ENCODE measurements around the gene MSRB1. TPM values are rescaled to one million over a fixed set of nuclear protein-coding genes. Genes with fewer than 3 reads are reported as not detected.

The MSRB1 gene
- total RNA-seq, 2 donors from 2014 or later = 20.6 to 23.5 TPM

DNA sequence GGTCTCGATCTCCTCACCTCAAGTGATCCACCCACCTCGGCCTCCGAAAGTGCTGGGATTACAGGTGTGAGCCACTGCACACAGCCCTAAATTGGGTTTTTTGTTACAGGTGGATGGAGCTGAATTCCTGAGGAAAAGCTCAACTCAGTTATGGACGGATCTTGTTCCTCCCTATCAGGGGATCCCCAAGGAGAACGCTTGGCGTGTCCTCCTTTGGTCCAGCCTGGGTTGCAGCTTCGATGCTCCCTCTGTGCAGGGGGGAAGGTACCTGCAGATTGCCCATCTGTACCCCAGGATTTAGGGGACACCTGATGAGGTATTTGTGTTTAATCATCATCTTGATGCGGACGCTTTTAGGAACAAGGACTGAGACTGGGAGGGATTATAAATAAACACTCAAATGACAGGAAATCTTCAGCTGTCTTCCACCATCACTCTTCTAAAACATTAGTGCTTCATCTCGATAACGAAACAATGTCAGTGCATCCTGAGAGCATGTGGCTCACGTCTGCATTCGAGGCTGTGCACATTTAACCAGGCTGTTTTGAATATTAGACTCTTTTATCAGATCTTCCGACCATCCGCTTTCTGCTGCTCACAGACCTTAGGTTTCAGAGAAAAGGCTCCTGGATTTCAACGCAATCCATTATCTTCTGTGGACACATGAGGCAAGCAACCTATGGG is 52.8 kb downstream of the MSRB1 start:
- Histone ChIP-seq H3K4me3 (ENCODE audit: low read length) (no peak overlapping the region), H3K9ac (ENCODE audit: extremely low read depth, low read length, poor library complexity, severe bottlenecking) (no peak overlapping the region), H3K27me3 (ENCODE audit: control insufficient read depth, insufficient read depth, low read length, poor library complexity, severe bottlenecking) (peaks cover 9% of the 10 kb centered on the region), H3K36me3 (ENCODE audit: control insufficient read depth, insufficient read depth, low read length) (no peaks in the 10 kb centered on the region), H3K4me1 (ENCODE audit: control insufficient read depth, insufficient read depth, low read length) (no peaks in the 10 kb centered on the region), H3K9me3 (ENCODE audit: control insufficient read depth, low read length) (no peaks in the 10 kb centered on the region), H3K27ac (ENCODE audit: low read depth, low read length) (no peak overlapping the region)
- 84 to 89% methylated on average over 10 to 16 of the region's 16 CpGs for WGBS, 2 experiments (ENCODE audit: insufficient coverage in 1 of 2, insufficient read length in 1 of 2)
- TF ChIP-seq, protein P1, sequence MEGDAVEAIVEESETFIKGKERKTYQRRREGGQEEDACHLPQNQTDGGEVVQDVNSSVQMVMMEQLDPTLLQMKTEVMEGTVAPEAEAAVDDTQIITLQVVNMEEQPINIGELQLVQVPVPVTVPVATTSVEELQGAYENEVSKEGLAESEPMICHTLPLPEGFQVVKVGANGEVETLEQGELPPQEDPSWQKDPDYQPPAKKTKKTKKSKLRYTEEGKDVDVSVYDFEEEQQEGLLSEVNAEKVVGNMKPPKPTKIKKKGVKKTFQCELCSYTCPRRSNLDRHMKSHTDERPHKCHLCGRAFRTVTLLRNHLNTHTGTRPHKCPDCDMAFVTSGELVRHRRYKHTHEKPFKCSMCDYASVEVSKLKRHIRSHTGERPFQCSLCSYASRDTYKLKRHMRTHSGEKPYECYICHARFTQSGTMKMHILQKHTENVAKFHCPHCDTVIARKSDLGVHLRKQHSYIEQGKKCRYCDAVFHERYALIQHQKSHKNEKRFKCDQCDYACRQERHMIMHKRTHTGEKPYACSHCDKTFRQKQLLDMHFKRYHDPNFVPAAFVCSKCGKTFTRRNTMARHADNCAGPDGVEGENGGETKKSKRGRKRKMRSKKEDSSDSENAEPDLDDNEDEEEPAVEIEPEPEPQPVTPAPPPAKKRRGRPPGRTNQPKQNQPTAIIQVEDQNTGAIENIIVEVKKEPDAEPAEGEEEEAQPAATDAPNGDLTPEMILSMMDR (conservative IDR thresholded peaks at IDR 0.05) = no peak
- Mint-ChIP-seq H3K4me1 (no peaks in the 10 kb centered on the region), H3K4me3 (no peak overlapping the region), H3K27ac (no peak overlapping the region), H3K9me3 (peaks cover 2% of the 10 kb centered on the region), H3K27me3 (ENCODE audit: insufficient read depth) (peaks cover 22% of the 10 kb centered on the region), H3K36me3 (ENCODE audit: low read depth) (no peaks in the 10 kb centered on the region)
- no peak for DNase-seq

Other genes with a start within 250 kb of the MSRB1 start
- 10 to 100 TPM; 76.0 to 84.0 TPM for gene MAPK8IP3, start 237.0 kb downstream of the MSRB1 start, total RNA-seq
- gene NME3, start 171.7 kb downstream of the MSRB1 start, total RNA-seq = 10 to 100 TPM; 70.3 to 73.6 TPM
- 10 to 100 TPM; 34.3 to 64.3 TPM for gene EME2, start 170.4 kb downstream of the MSRB1 start, total RNA-seq
- 100 to 1,000 TPM; 137 to 164 TPM for gene MRPS34, start 170.1 kb downstream of the MSRB1 start, total RNA-seq
- gene SPSB3, start 160.6 kb downstream of the MSRB1 start, total RNA-seq = 10 to 100 TPM; 28.0 to 28.1 TPM
- gene NUBP2, start 160.2 kb downstream of the MSRB1 start, total RNA-seq = 10 to 100 TPM; 61.1 to 61.5 TPM
- gene IGFALS, start 149.5 kb downstream of the MSRB1 start, total RNA-seq = not detected
- gene HAGH, start 116.4 kb downstream of the MSRB1 start, total RNA-seq = 10 to 100 TPM; 47.8 to 52.9 TPM
- gene FAHD1, start 116.0 kb downstream of the MSRB1 start, total RNA-seq = 10 to 100 TPM; 16.6 to 16.9 TPM
- not detected for gene MEIOB, start 71.0 kb downstream of the MSRB1 start, total RNA-seq
- not detected for gene HS3ST6, start 24.8 kb downstream of the MSRB1 start, total RNA-seq
- gene RPL3L, start 11.5 kb upstream of the MSRB1 start, total RNA-seq = not detected
- 100 to 1,000 TPM; 167 to 192 TPM for gene NDUFB10, start 16.3 kb upstream of the MSRB1 start, total RNA-seq
- 1,000 to 10,000 TPM; 3,064 to 3,492 TPM for gene RPS2, start 21.6 kb upstream of the MSRB1 start, total RNA-seq
- gene RNF151, start 23.7 kb upstream of the MSRB1 start, total RNA-seq = under 1 TPM in 1 of 2 donors, not detected in 1; 0.44 TPM
- gene TBL3, start 28.9 kb upstream of the MSRB1 start, total RNA-seq = 10 to 100 TPM; 43.4 to 49.7 TPM
- under 1 TPM in 1 of 2 donors, not detected in 1; 0.42 TPM for gene NOXO1, start 38.3 kb upstream of the MSRB1 start, total RNA-seq
- 10 to 100 TPM; 40.3 to 45.5 TPM for gene GFER, start 41.0 kb upstream of the MSRB1 start, total RNA-seq
- gene SYNGR3, start 46.8 kb upstream of the MSRB1 start, total RNA-seq = 10 to 100 TPM in 1 of 2 donors, 1 to 10 TPM in 1; 7.0 to 11.2 TPM
- gene ZNF598, start 66.6 kb upstream of the MSRB1 start, total RNA-seq = 10 to 100 TPM; 45.6 to 49.5 TPM
- gene NPW, start 76.6 kb upstream of the MSRB1 start, total RNA-seq = 1 to 10 TPM; 1.2 to 1.9 TPM
- 10 to 100 TPM; 20.1 to 25.5 TPM for gene NHERF2, start 83.7 kb upstream of the MSRB1 start, total RNA-seq
- 10 to 100 TPM; 43.2 to 46.1 TPM for gene NTHL1, start 104.6 kb upstream of the MSRB1 start, total RNA-seq
- 100 to 1,000 TPM; 166 to 192 TPM for gene TSC2, start 104.8 kb upstream of the MSRB1 start, total RNA-seq
- gene PKD1, start 192.7 kb upstream of the MSRB1 start, total RNA-seq = 100 to 1,000 TPM; 104 to 110 TPM
- 1 to 10 TPM; 3.2 to 4.9 TPM for gene RAB26, start 205.4 kb upstream of the MSRB1 start, total RNA-seq
- gene TRAF7, start 212.6 kb upstream of the MSRB1 start, total RNA-seq = 100 to 1,000 TPM; 108 to 110 TPM

All from endodermal cell (in vitro differentiated cells).